Retinal pigment epithelial cell (primary cell): ENCODE data around the gene CCDC190.

ENCODE experiments used
- DNase-seq: peaks from one replicate; pipeline ENCODE4 v3.0.0-alpha.2; 2010; ENCODE audit warnings: low read depth
- H3K4me3 ChIP-seq: 2 replicates; pipeline ENCODE4 v1.5.1; 2011; ENCODE audit warnings: mild to moderate bottlenecking, low read length, control low read depth, moderate library complexity
- CTCF ChIP-seq: conservative IDR thresholded peaks from 2 replicates; pipeline ENCODE4 v1.5.1; 2011; ENCODE audit warnings: low read depth, low read length, control low read depth, inconsistent platforms

CCDC190 gene

GRCh38 chr1:162861625-162862024 is 650 bp upstream of the CCDC190 start:
- TF ChIP-seq CTCF = no peak
- H3K4me3 ChIP-seq = no peak overlapping the region
- DNase-seq = no peak

GRCh38 chr1:162859191-162859590 is 1.8 kb downstream of the CCDC190 start:
- no peak for TF ChIP-seq CTCF

GRCh38 chr1:162857850-162858249 is 3.1 kb downstream of the CCDC190 start:
- no peak overlapping the region for H3K4me3 ChIP-seq
- TF ChIP-seq CTCF = no peak
- no peak for DNase-seq

More at GRCh38 chr1:162859191-162859590, 1.8 kb downstream of the CCDC190 start:
- H3K4me3 ChIP-seq = no peak overlapping the region
- no peak for DNase-seq

- TF ChIP-seq CTCF = no peak
- peak; percentile 98 for DNase-seq
- H3K4me3 ChIP-seq = no peak overlapping the region
Observed at GRCh38 chr1:162856260-162856659, 4.7 kb downstream of the CCDC190 start.

GRCh38 chr1:162855461-162856150 is 5.4 kb downstream of the CCDC190 start:
- DNase-seq = no peak
- no peak for TF ChIP-seq CTCF

GRCh38 chr1:162854245-162854882 is 6.6 kb downstream of the CCDC190 start:
- no peak overlapping the region for H3K4me3 ChIP-seq
- no peak for DNase-seq
- TF ChIP-seq CTCF = peak; percentile 84

More at GRCh38 chr1:162855461-162856150, 5.4 kb downstream of the CCDC190 start:
- no peak overlapping the region for H3K4me3 ChIP-seq

GRCh38 chr1:162851341-162851740 is 9.6 kb downstream of the CCDC190 start:
- no peak for DNase-seq
- no peak overlapping the region for H3K4me3 ChIP-seq
- no peak for TF ChIP-seq CTCF
